Measurements from ENCODE around the gene HINT2.

DNA sequence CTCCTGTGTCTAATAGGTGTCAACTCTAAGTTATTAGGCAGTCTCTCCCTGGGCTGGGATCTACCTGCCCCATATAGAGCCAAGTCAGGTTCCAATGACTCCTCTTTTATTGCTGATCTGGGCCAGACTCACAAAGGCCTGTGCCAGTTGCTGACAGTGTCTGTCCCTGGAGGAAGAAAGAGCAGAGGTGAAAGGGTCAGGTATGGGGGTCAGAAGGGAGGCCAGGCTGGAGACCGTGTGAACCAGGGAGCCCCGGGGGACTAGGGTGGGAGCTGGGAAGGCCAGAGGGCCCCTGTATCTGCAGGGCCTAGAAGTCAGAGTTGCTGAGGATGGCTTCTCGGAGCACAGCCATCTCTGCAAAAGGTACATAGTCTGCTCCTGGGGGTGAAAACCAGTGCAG lies 3.5 kb upstream of the HINT2 start:
- TF ChIP-seq CTCF (IDR thresholded peaks at IDR 0.05), result no peak
- no peak for TF ChIP-seq POLR2A (IDR thresholded peaks at IDR 0.05)
